Right cardiac atrium (tissue), 5 donors: ENCODE results near the gene CUBN. TPM values are rescaled to one million over a fixed set of nuclear protein-coding genes. Genes with fewer than 3 reads are reported as not detected.
"Not testable (repeated sequence)": the region's sequence is repeated elsewhere in the genome, so short reads cannot be mapped to it uniquely, and the experiment has no call there.

Source experiments
- ATAC-seq, 2 donors: fragments of 200-7000 bp; cut with Tn5 transposase; one replicate each; pipeline versions ENCODE4 v1.8.0 to v1.9.1; 2020; ENCODE audit warnings: moderate library complexity in 2 of 2, mild to moderate bottlenecking in 1 of 2
- DNase-seq, 3 donors: peaks; one replicate each; pipeline ENCODE4 v3.0.0-alpha.2; 2020
- H3K27ac ChIP-seq: one replicate; pipeline ENCODE4 v1.5.1; 2013; ENCODE audit warnings: mild to moderate bottlenecking, low read length, control low read depth, moderate library complexity
- H3K27me3 ChIP-seq: one replicate; pipeline ENCODE4 v1.6.1; 2013; ENCODE audit not compliant: control insufficient read depth, insufficient read depth
- H3K4me1 ChIP-seq: one replicate; pipeline ENCODE4 v1.6.1; 2013; ENCODE audit warnings: low read length; ENCODE audit not compliant: control insufficient read depth, insufficient read depth
- H3K4me3 ChIP-seq: one replicate; pipeline ENCODE4 v1.5.1; 2013; ENCODE audit warnings: low read length, control low read depth
- H3K9me3 ChIP-seq: one replicate; pipeline ENCODE4 v1.6.1; 2013; ENCODE audit warnings: low read length; ENCODE audit not compliant: control insufficient read depth
- WGBS: extraction: QIAGEN DNeasy Blood & Tissue Kit; methylation state at CpG from one replicate; pipeline ENCODE4 v1.1.7; 2013; 5-methylcytosine and 5-hydroxymethylcytosine counted together
- intact Hi-C, 4 donors: fragments of 100-400 bp; cut with DNase I; formaldehyde crosslinking; loops; one replicate each; pipeline versions ENCODE4 v1.11.0 to v1.14.0; 2022 to 2023
- polyA plus RNA-seq: library from polyadenylated mRNA; stranded (reverse); fragments of 200-250 nt; gene quantifications from one replicate; pipeline ENCODE4 v1.2.3, GENCODE V29; 2013
- total RNA-seq, 4 donors: library from RNA; stranded (reverse); fragmentation: NEBNext Ultra II Directional; extraction: Animal tissue kit (Norgen Biotek cat#: 25700); gene quantifications; one replicate each; pipeline ENCODE4 v1.2.1, GENCODE V29; 2021
- donor health status: healthy with polysubstance abuse.
- donor health status: DM: no; HTN: yes; CAD: no.
- donor health status: DM: no; HTN: no; CAD: no.
- donor health status: DM: no; HTN: yes; CAD: no; lungs with severe emphysema.
- donor health status: DM: yes; HTN: yes; CAD: no.

CUBN gene
- total and polyA plus RNA-seq, 5 donors = 0.41 to 1.3 (median 0.91) TPM

DNA sequence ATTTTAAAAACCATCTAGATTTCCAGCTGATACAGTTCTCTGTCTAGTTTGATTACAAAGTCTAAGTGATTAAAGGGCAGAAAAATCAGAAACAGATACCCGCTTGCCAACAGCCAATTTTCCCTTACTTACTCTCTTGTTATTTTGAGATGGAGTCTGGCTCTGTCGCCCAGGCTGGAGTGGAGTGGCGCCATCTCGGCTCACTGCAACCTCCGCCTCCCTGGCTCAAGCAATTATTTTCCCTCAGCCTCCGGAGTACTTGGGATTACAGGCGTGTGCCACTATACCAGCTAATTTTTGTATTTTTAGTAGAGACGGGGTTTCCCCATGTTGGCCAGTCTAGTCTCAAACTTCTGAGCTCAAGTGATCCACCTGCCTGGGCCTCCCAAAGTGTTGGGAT is 302.1 kb downstream of the CUBN start:
- ATAC-seq = peak; percentile 50 to 53
- not testable (repeated sequence) for H3K9me3 ChIP-seq, H3K27me3 ChIP-seq, H3K4me1 ChIP-seq, H3K27ac ChIP-seq
- intact Hi-C loops = loop anchor here in 2 of 4 donors (5.0 kb wide), 1 partner anchor 430 kb away; no protein-coding TSS in a partner anchor
- WGBS = 57% methylated on average over 8 of the region's 8 CpGs
- peak in 1 of 3 donors; percentile 49 for DNase-seq
- peak overlapping the region; percentile 23 for H3K4me3 ChIP-seq

GRCh38 chr10:16822726-16823360 is 306.8 kb downstream of the CUBN start:
- Histone ChIP-seq H3K4me1 (no peaks in the 10 kb centered on the region), H3K27ac (no peak overlapping the region), H3K27me3 (no peaks in the 10 kb centered on the region), H3K4me3 (no peak overlapping the region), H3K9me3 (peaks cover 5% of the 10 kb centered on the region)
- 91% methylated on average over 4 of the region's 4 CpGs for WGBS
- ATAC-seq (no peak), DNase-seq (no peak)
- intact Hi-C loops = no loop called here

- Histone ChIP-seq H3K4me3 (no peak overlapping the region), H3K9me3 (peaks cover 5% of the 10 kb centered on the region), H3K4me1 (no peaks in the 10 kb centered on the region), H3K27me3 (no peaks in the 10 kb centered on the region), H3K27ac (no peak overlapping the region)
- intact Hi-C loops = no loop called here
- 91% methylated on average over 2 of the region's 2 CpGs for WGBS
- ATAC-seq (no peak), DNase-seq (no peak)
Measured at GRCh38 chr10:16822027-16822426, 307.6 kb downstream of the CUBN start.

DNA sequence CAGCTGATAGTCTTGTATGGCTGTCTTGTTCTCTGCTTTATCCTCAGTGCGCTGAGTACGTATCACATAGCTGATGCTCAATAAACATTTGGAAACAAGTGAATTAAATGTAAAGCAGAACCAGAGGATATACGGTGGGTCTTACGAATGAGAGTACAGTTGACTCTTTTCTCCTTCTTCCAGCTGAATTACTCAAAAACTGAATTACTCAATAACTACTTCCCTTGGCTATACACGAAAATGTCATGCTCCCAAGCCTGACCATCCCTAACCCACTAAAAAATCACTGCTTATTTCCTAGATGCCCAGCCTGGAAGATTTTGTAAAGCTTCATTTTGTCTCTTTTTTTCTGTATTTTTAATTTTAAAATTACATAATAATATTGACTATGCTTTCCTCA is 309.2 kb downstream of the CUBN start:
- no peak overlapping the region for H3K27ac ChIP-seq
- peaks cover 5% of the 10 kb centered on the region for H3K9me3 ChIP-seq
- no peak overlapping the region for H3K4me3 ChIP-seq
- ATAC-seq = no peak
- H3K4me1 ChIP-seq = peaks cover 8% of the 10 kb centered on the region
- 88% methylated on average over 5 of the region's 5 CpGs for WGBS
- intact Hi-C loops = no loop called here
- no peak for DNase-seq
- no peaks in the 10 kb centered on the region for H3K27me3 ChIP-seq

DNA sequence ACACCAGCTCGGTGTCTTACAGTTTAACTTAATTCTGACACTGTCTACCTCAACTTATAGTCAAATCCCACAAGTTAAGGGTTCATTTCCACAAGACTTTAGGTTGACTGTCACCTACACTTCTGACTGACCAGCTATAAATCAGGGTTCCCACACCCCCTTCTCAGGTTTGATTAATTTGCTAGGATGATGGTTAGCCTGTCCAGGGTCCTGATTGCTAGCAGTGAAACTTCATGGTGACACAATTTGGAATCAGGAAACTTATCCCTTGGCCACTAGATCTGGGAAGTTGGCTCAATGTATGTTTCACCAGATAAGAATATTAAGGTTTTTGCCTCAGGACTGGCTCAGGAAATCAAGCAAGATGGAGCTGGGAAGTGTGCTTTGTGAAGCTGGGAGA is 309.6 kb downstream of the CUBN start:
- peaks cover 8% of the 10 kb centered on the region for H3K4me1 ChIP-seq
- ATAC-seq (no peak), DNase-seq (no peak)
- no peak overlapping the region for H3K4me3 ChIP-seq
- WGBS = 87% methylated on average over 1 of the region's 1 CpG
- peaks cover 5% of the 10 kb centered on the region for H3K9me3 ChIP-seq
- no peaks in the 10 kb centered on the region for H3K27me3 ChIP-seq
- no peak overlapping the region for H3K27ac ChIP-seq
- intact Hi-C loops = no loop called here

- no peak overlapping the region for H3K27ac ChIP-seq
- DNase-seq (no peak), ATAC-seq (no peak)
- H3K27me3 ChIP-seq = no peaks in the 10 kb centered on the region
- H3K4me3 ChIP-seq = no peak overlapping the region
- intact Hi-C loops = no loop called here
- WGBS = 63% methylated on average over 3 of the region's 3 CpGs
- peaks cover 8% of the 10 kb centered on the region for H3K4me1 ChIP-seq
- H3K9me3 ChIP-seq = peaks cover 5% of the 10 kb centered on the region
Measured at GRCh38 chr10:16819436-16819835, 310.2 kb downstream of the CUBN start.

- intact Hi-C loops = no loop called here
- no peak overlapping the region for H3K27ac ChIP-seq
- peaks cover 5% of the 10 kb centered on the region for H3K9me3 ChIP-seq
- no peak overlapping the region for H3K4me3 ChIP-seq
- DNase-seq (no peak), ATAC-seq (no peak)
- WGBS = 86% methylated on average over 6 of the region's 6 CpGs
- peaks cover 8% of the 10 kb centered on the region for H3K4me1 ChIP-seq
- no peaks in the 10 kb centered on the region for H3K27me3 ChIP-seq
Measured at GRCh38 chr10:16819026-16819425, 310.6 kb downstream of the CUBN start.

GRCh38 chr10:16817125-16818019 is 312.2 kb downstream of the CUBN start, which contains the start of gene RSU1:
Gene RSU1 (minus strand): TSS chr10:16817424. CDS start chr10:16817081, 343 bp downstream.
- intact Hi-C loops = no loop called here
- peak; percentile 100 for DNase-seq
- H3K4me1 ChIP-seq = peaks cover 8% of the 10 kb centered on the region
- ATAC-seq = peak; percentile 98
- no peaks in the 10 kb centered on the region for H3K27me3 ChIP-seq
- under 1% methylated on average over 65 of the region's 65 CpGs for WGBS
- peaks cover 2% of the 10 kb centered on the region for H3K9me3 ChIP-seq
- H3K4me3 ChIP-seq = peak within 1 kb of the TSS; percentile 82
- peak within 1 kb of the TSS; percentile 91 for H3K27ac ChIP-seq

DNA sequence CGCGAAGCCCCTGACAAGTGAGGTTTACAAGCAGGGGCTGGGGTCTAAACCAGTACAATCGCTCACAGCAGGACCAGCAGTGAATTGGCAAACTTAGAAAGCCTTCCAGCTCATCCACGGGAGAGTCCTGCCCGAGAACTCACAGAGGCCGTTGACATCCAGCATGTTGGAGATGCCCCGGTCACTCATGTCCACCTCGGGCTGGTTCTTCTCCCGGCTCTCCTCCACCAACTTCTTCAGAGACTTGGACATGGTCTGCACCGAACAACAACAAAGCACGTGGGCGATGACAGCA is 312.8 kb downstream of the CUBN start:
- peaks cover 8% of the 10 kb centered on the region for H3K4me1 ChIP-seq
- intact Hi-C loops = no loop called here
- DNase-seq (no peak), ATAC-seq (no peak)
- H3K4me3 ChIP-seq = peak overlapping the region; percentile 82
- H3K27ac ChIP-seq = peak overlapping the region; percentile 65
- no peaks in the 10 kb centered on the region for H3K27me3 ChIP-seq
- 4% methylated on average over 12 of the region's 12 CpGs for WGBS
- peaks cover 1% of the 10 kb centered on the region for H3K9me3 ChIP-seq

- no peak overlapping the region for H3K27ac ChIP-seq
- no peak for ATAC-seq
- intact Hi-C loops = no loop called here
Measured at GRCh38 chr10:16816171-16816570, 313.4 kb downstream of the CUBN start.

DNA sequence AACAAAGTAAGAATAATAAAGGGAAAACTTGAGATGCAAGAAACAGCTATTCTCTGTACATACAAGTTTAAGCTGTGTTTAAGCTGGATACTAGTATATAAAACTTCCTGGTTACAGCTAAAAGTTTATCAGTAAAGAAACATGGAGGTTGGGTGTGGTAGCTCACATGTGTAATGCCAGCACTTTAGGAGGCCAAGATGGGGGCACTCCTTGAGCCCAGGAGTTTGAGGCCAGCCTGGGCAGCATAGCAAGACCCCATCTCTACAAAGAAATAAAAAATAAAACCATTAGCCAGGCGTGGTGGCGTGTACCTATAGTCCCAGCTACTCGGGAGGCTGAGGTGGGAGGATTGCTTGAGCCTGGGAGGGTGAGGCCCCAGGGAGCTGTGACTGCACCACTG is 315.6 kb downstream of the CUBN start:
- intact Hi-C loops = no loop called here
- peaks cover 11% of the 10 kb centered on the region for H3K4me1 ChIP-seq
- WGBS = 93% methylated on average over 3 of the region's 3 CpGs

More at GRCh38 chr10:16816171-16816570, 313.4 kb downstream of the CUBN start:
- DNase-seq = peak in 1 of 3 donors; percentile 61
- Histone ChIP-seq H3K9me3 (no peaks in the 10 kb centered on the region), H3K4me3 (peak overlapping the region; percentile 82), H3K27me3 (no peaks in the 10 kb centered on the region), H3K4me1 (peaks cover 8% of the 10 kb centered on the region)
- WGBS = 59% methylated on average over 4 of the region's 4 CpGs

More for the DNA sequence above, 315.6 kb downstream of the CUBN start:
- ATAC-seq (no peak), DNase-seq (no peak)
- Histone ChIP-seq H3K4me3 (no peak overlapping the region), H3K27me3 (no peaks in the 10 kb centered on the region), H3K9me3 (no peaks in the 10 kb centered on the region), H3K27ac (no peak overlapping the region)
